K562 (cell line): Measurements from ENCODE around the gene GNG7. TPM values are rescaled to one million over a fixed set of nuclear protein-coding genes. Genes with fewer than 3 reads are reported as not detected.

Source experiments
- ATAC-seq: fragments of 200-7000 bp; cut with Tn5 transposase; 3 replicates; pipeline ENCODE4 v1.9.1; 2020; ENCODE audit warnings: moderate library complexity
- BruUV-seq: library from RNA; stranded (reverse); fragments of 400-500 nt; replicated peaks from 2 replicates; lab custom pipeline; 2021; lab: Mats Ljungman, UMichigan
- CTCF ChIA-PET: fragments of 300-600 bp; formaldehyde crosslinking; extraction: SDS; loops from one replicate; lab custom pipeline; 2021; ENCODE audit warnings: low intra/inter-chr PET ratio; lab: Yijun Ruan, JAX
- POLR2A ChIA-PET: fragments of 300-600, 350-650 bp; sonication (Branson Sonifier 250); formaldehyde crosslinking; extraction: SDS; loops from one replicate; lab custom pipeline; 2021; ENCODE audit warnings: antibody characterized with exemption, inconsistent platforms; lab: Yijun Ruan, JAX
- DNase-seq, 4 experiments: peaks; one replicate each; pipeline versions ENCODE4 v3.0.0 to v3.0.0-alpha.2; 2011 to 2018; ENCODE audit warnings: low spot score in 3 of 4, mixed read lengths in 3 of 4; ENCODE audit errors: extremely low read depth in 1 of 4
- FAIRE-seq: peaks from 2 replicates; lab custom pipeline; 2011; peaks lifted over from hg19 to GRCh38; lab: Jason Lieb, UNC
- H2AFZ ChIP-seq: 2 replicates; pipeline ENCODE4 v1.6.0; 2011; ENCODE audit warnings: low read depth, low read length, control low read depth, inconsistent platforms
- H3K27ac ChIP-seq: fragments of 200-600 bp; 3 replicates; pipeline ENCODE4 v1.8.0; 2011; ENCODE audit warnings: low read depth, mild to moderate bottlenecking, control low read depth, inconsistent platforms, low read length, moderate library complexity, mixed read lengths; ENCODE audit errors: extremely low read depth
- H3K27me3 ChIP-seq, 2 experiments: fragments of 300-600 bp in 1 of 2; 2 replicates in 1 of 2; 3 replicates in 1 of 2; pipeline versions ENCODE4 v1.6.0 to v1.8.0; 2011; ENCODE audit warnings: inconsistent platforms in 2 of 2, low read length in 2 of 2, mild to moderate bottlenecking in 1 of 2, mixed read lengths in 1 of 2, moderate library complexity in 1 of 2; ENCODE audit not compliant: control insufficient read depth in 2 of 2, insufficient read depth in 2 of 2
- H3K36me3 ChIP-seq: fragments of 300-600 bp; 3 replicates; pipeline ENCODE4 v1.8.0; 2011; ENCODE audit warnings: mild to moderate bottlenecking, low read length, inconsistent platforms; ENCODE audit not compliant: control insufficient read depth, insufficient read depth
- H3K4me1 ChIP-seq, 2 experiments: fragments of 200-600 bp in 1 of 2; replicated peaks in 1 of 2; 2 replicates in 1 of 2; 3 replicates in 1 of 2; pipeline versions ENCODE4 v1.5.1 to v1.8.0; 2011; ENCODE audit warnings: inconsistent platforms in 2 of 2, low read length in 2 of 2, mild to moderate bottlenecking in 1 of 2, mixed read lengths in 1 of 2, moderate library complexity in 1 of 2; ENCODE audit not compliant: control insufficient read depth in 2 of 2, insufficient read depth in 2 of 2
- H3K4me2 ChIP-seq: 2 replicates; pipeline ENCODE4 v1.6.1; 2011; ENCODE audit warnings: low read length, control low read depth, inconsistent platforms, mixed read lengths; ENCODE audit not compliant: insufficient read depth
- H3K4me3 ChIP-seq: fragments of 200-600 bp; sonication (generic), shearing (Covaris generic); 2 replicates; pipeline ENCODE4 v1.5.1; 2016; ENCODE audit warnings: control low read depth, inconsistent platforms
- H3K79me2 ChIP-seq: fragments of 200-600 bp; 3 replicates; pipeline ENCODE4 v1.8.0; 2011; ENCODE audit warnings: low read length, inconsistent platforms; ENCODE audit not compliant: control insufficient read depth, insufficient read depth
- H3K9ac ChIP-seq, 2 experiments: 2 replicates each; pipeline versions ENCODE4 v1.6.0 to v1.6.1; 2011; ENCODE audit warnings: low read depth in 2 of 2, low read length in 2 of 2, control low read depth in 1 of 2, inconsistent platforms in 1 of 2, mild to moderate bottlenecking in 1 of 2, mixed read lengths in 1 of 2; ENCODE audit not compliant: insufficient read depth in 1 of 2
- H3K9me1 ChIP-seq: one replicate; pipeline ENCODE4 v1.6.0; 2011; ENCODE audit warnings: inconsistent platforms, mild to moderate bottlenecking, low read length, moderate library complexity; ENCODE audit not compliant: control insufficient read depth, insufficient read depth
- H3K9me3 ChIP-seq: replicated peaks from 2 replicates; pipeline ENCODE4 v1.5.1; 2011; ENCODE audit warnings: low read depth, low read length, inconsistent platforms; ENCODE audit not compliant: control insufficient read depth, insufficient read depth
- H4K20me1 ChIP-seq: replicated peaks from 2 replicates; pipeline ENCODE4 v1.6.1; 2011; ENCODE audit warnings: low read length, inconsistent platforms, mixed read lengths; ENCODE audit not compliant: control insufficient read depth, insufficient read depth
- CEBPB ChIP-seq: fragments of 450-650 bp; IDR thresholded peaks from 2 replicates; pipeline ENCODE4 v1.6.1; 2016; ENCODE audit warnings: missing genetic modification characterization, missing compliant biosample characterization
- CHD1 ChIP-seq: fragments of 200-600 bp; sonication (generic); IDR thresholded peaks from one replicate; pipeline ENCODE4 v1.6.1; 2012; ENCODE audit warnings: mild to moderate bottlenecking, moderate library complexity, low read length, inconsistent platforms
- CREBBP ChIP-seq: IDR thresholded peaks from one replicate; pipeline ENCODE4 v1.6.1; 2012; ENCODE audit warnings: low read depth, mild to moderate bottlenecking, control low read depth, inconsistent platforms, low read length
- GTF2A2 ChIP-seq: IDR thresholded peaks from 2 replicates; pipeline ENCODE4 v1.6.1; 2016; ENCODE audit warnings: mild to moderate bottlenecking, missing genetic modification characterization, missing compliant biosample characterization
- GTF2E2 ChIP-seq: fragments of 200-800 bp; sonication (Bioruptor generic); IDR thresholded peaks from 2 replicates; pipeline ENCODE4 v1.6.1; 2016; ENCODE audit warnings: missing genetic modification characterization, missing compliant biosample characterization
- KAT7 ChIP-seq: sonication (generic); formaldehyde crosslinking; IDR thresholded peaks from 2 replicates; pipeline ENCODE4 v1.8.0; 2022; ENCODE audit warnings: missing genetic modification reagents, mild to moderate bottlenecking, borderline replicate concordance
- MED1 ChIP-seq: sonication (generic); formaldehyde crosslinking; IDR thresholded peaks from 2 replicates; pipeline ENCODE4 v1.8.1; 2023; ENCODE audit warnings: missing genetic modification reagents, borderline replicate concordance
- MNT ChIP-seq, 2 experiments: fragments of 450-650 bp; conservative IDR thresholded peaks; 2 replicates each; pipeline ENCODE4 v1.6.1; 2017; ENCODE audit warnings: mild to moderate bottlenecking in 2 of 2, moderate library complexity in 2 of 2
- MXD1 ChIP-seq: fragments of 250-450 bp; sonication (Bioruptor Pico); IDR thresholded peaks from 2 replicates; pipeline ENCODE4 v1.8.0; 2021; ENCODE audit warnings: borderline replicate concordance, mild to moderate bottlenecking, moderate library complexity; ENCODE audit not compliant: poor library complexity, severe bottlenecking
- PURB ChIP-seq: sonication (generic); formaldehyde crosslinking; IDR thresholded peaks from 2 replicates; pipeline ENCODE4 v1.9.0; 2021; ENCODE audit warnings: low read depth, mild to moderate bottlenecking, missing genetic modification reagents
- RAD21 ChIP-seq, 2 experiments: fragments of 250-450 bp in 1 of 2; fragments of 450-650 bp in 1 of 2; sonication (Bioruptor Pico) in 1 of 2; formaldehyde crosslinking in 1 of 2; IDR thresholded peaks in 1 of 2; conservative IDR thresholded peaks in 1 of 2; 2 replicates each; pipeline versions ENCODE4 v1.4.0 to v1.8.0; 2020 to 2022; ENCODE audit warnings: mild to moderate bottlenecking in 2 of 2, moderate library complexity in 1 of 2
- SIN3B ChIP-seq: fragments of 450-650 bp; IDR thresholded peaks from 2 replicates; pipeline ENCODE4 v1.6.1; 2017; ENCODE audit warnings: low read depth, mild to moderate bottlenecking, moderate library complexity
- TSHZ1 ChIP-seq: fragments of 250-450 bp; sonication (Bioruptor Pico); IDR thresholded peaks from 2 replicates; pipeline ENCODE4 v1.4.0; 2020; ENCODE audit warnings: mild to moderate bottlenecking, moderate library complexity
- ZFX ChIP-seq: sonication (generic); formaldehyde crosslinking; IDR thresholded peaks from 2 replicates; pipeline ENCODE4 v1.8.0; 2022; ENCODE audit warnings: mild to moderate bottlenecking, missing genetic modification reagents, moderate library complexity
- ZNF398 ChIP-seq: fragments of 250-450 bp; sonication (Bioruptor Pico); IDR thresholded peaks from 2 replicates; pipeline ENCODE4 v1.8.0; 2021; ENCODE audit warnings: moderate library complexity, mild to moderate bottlenecking, inconsistent platforms
- WGBS: fragments of 100-300 bp; shearing (Covaris generic); methylation state at CpG from one replicate; pipeline ENCODE4 v1.1.6; 2016; ENCODE audit warnings: low coverage, mixed read lengths; ENCODE audit not compliant: insufficient coverage; ENCODE audit errors: missing lambda C conversion rate; 5-methylcytosine and 5-hydroxymethylcytosine counted together
- in situ Hi-C: fragments of 300-500 bp; cut with MboI; formaldehyde crosslinking; loops from 4 replicates; pipeline ENCODE4 v1.15.0; 2018; ENCODE audit warnings: inconsistent platforms, mixed read lengths
- intact Hi-C: fragments of 100-400 bp; cut with micrococcal nuclease; formaldehyde crosslinking; loops from 2 replicates; pipeline ENCODE4 v1.14.2; 2022
- polyA plus RNA-seq, 8 experiments: library from polyadenylated mRNA; depleted of rRNA in 4 of 8; stranded (reverse) in 5 of 8; unstranded in 3 of 8; fragments of >200 nt; fragmentation: Nextera tagmentation in 2 of 8; fragmentation: Illumina TruSeq in 1 of 8; extraction: Ambion mirVana in 2 of 8; extraction: Trizol in 1 of 8; gene quantifications; 2 replicates each; pipeline versions ENCODE4 v1.2.1 to v1.2.3, GENCODE V29; 2011 to 2014; ENCODE audit warnings: inconsistent platforms in 1 of 8, missing spikeins in 1 of 8
- total RNA-seq, 7 experiments: library from RNA; depleted of rRNA in 6 of 7; stranded (reverse); fragments of >200 nt in 6 of 7; fragmentation: Illumina TruSeq in 2 of 7; extraction: Trizol in 2 of 7; gene quantifications; 2 replicates each; pipeline versions ENCODE4 v1.2.1 to v1.2.3, GENCODE V29; 2011 to 2021; ENCODE audit warnings: low replicate concordance in 1 of 7

Gene GNG7
- total and polyA plus RNA-seq, 9 of the 15 experiments (the other 6 are each of a cell fraction or from before 2014, with no cell fraction given), result 0.01 to 0.20 (median 0.06) TPM; not detected in 1

GRCh38 chr19:2511570-2511969 is 190.9 kb downstream of the GNG7 start:
- no peaks in the 10 kb centered on the region for H3K9me3 ChIP-seq
- H3K79me2 ChIP-seq, result no peaks in the 10 kb centered on the region
- H3K4me2 ChIP-seq, result no peak overlapping the region
- ChIA-PET CTCF (no interaction called here), POLR2A (interaction anchor here (0.6 kb wide), 1 partner anchor 394 kb away, joined by 3 read pairs; no protein-coding TSS in a partner anchor)
- BruUV-seq, result no TSS peak
- intact Hi-C loops (no loop called here), in situ Hi-C loops (no loop called here)
- DNase-seq (no peak), ATAC-seq (no peak), FAIRE-seq (no peak)
- peaks cover 4 to 34% of the 10 kb centered on the region in 2 experiments for H3K4me1 ChIP-seq
- H3K9me1 ChIP-seq, result no peaks in the 10 kb centered on the region
- no peaks in the 10 kb centered on the region for H3K36me3 ChIP-seq
- no peak overlapping the region for H3K27ac ChIP-seq
- no peaks in the 10 kb centered on the region for H4K20me1 ChIP-seq
- no peak overlapping the region for H3K9ac ChIP-seq
- H2AFZ ChIP-seq, result no peak overlapping the region
- H3K27me3 ChIP-seq, result peaks cover 6 to 38% of the 10 kb centered on the region in 2 experiments; a peak in 4 of 5 replicates
- H3K4me3 ChIP-seq, result no peak overlapping the region
- WGBS, result 26% methylated on average over 18 of the region's 22 CpGs
- TF ChIP-seq GTF2A2 (no peak), GTF2E2 (tag) (no peak), CEBPB (no peak), MNT (conservative IDR thresholded peaks at IDR 0.05) (no peak), SIN3B (no peak), CREBBP (no peak), ZFX (CRISPR knock-in tag) (no peak), MXD1 (CRISPR knock-in tag) (no peak), CHD1 (no peak), MED1 (CRISPR knock-in tag) (no peak), TSHZ1 (CRISPR knock-in tag) (no peak), KAT7 (CRISPR knock-in tag) (no peak), PURB (CRISPR knock-in tag) (no peak), RAD21 (CRISPR knock-in tag; conservative IDR thresholded peaks at IDR 0.05 in 1 of 2, IDR thresholded peaks at IDR 0.05 in 1 of 2) (no peak), ZNF398 (CRISPR knock-in tag) (no peak)
